Hepatocyte (in vitro differentiated cells): Measurements from ENCODE around the gene PPP2R5C. TPM values are rescaled to one million over a fixed set of nuclear protein-coding genes. Genes with fewer than 3 reads are reported as not detected.

ENCODE experiments used
- DNase-seq: peaks from one replicate; pipeline ENCODE4 v3.0.0-alpha.2; 2016; ENCODE audit warnings: low spot score
- H2AFZ ChIP-seq: fragments of 200-600 bp; sonication (generic); 2 replicates; pipeline ENCODE4 v1.6.0; 2016; ENCODE audit warnings: antibody characterized with exemption, mild to moderate bottlenecking
- H3K27ac ChIP-seq: fragments of 200-600 bp; sonication (generic); 2 replicates; pipeline ENCODE4 v1.5.1; 2016; ENCODE audit warnings: mild to moderate bottlenecking
- H3K27me3 ChIP-seq: fragments of 200-600 bp; sonication (generic); 2 replicates; pipeline ENCODE4 v1.6.1; 2016
- H3K36me3 ChIP-seq: fragments of 200-600 bp; sonication (generic); replicated peaks from 2 replicates; pipeline ENCODE4 v1.5.1; 2016; ENCODE audit warnings: low read depth; ENCODE audit not compliant: insufficient read depth
- H3K4me1 ChIP-seq: fragments of 200-600 bp; sonication (generic); 2 replicates; pipeline ENCODE4 v1.5.1; 2016; ENCODE audit warnings: mild to moderate bottlenecking, moderate library complexity; ENCODE audit not compliant: insufficient read depth
- H3K4me2 ChIP-seq: fragments of 200-600 bp; sonication (generic); 2 replicates; pipeline ENCODE4 v1.6.0; 2016
- H3K4me3 ChIP-seq: fragments of 200-600 bp; sonication (generic); 2 replicates; pipeline ENCODE4 v1.5.1; 2016; ENCODE audit warnings: mild to moderate bottlenecking
- H3K79me2 ChIP-seq: fragments of 200-600 bp; sonication (generic); 2 replicates; pipeline ENCODE4 v1.6.0; 2017; ENCODE audit warnings: mild to moderate bottlenecking
- H3K9me2 ChIP-seq: fragments of 200-600 bp; sonication (generic); replicated peaks from 2 replicates; pipeline ENCODE4 v1.6.0; 2017; ENCODE audit warnings: mild to moderate bottlenecking; ENCODE audit not compliant: insufficient read depth
- H3K9me3 ChIP-seq: fragments of 200-600 bp; sonication (generic); 2 replicates; pipeline ENCODE4 v1.5.1; 2016; ENCODE audit warnings: low read depth, mild to moderate bottlenecking
- H4K20me1 ChIP-seq: fragments of 200-600 bp; sonication (generic); 2 replicates; pipeline ENCODE4 v1.6.0; 2016; ENCODE audit warnings: mild to moderate bottlenecking; ENCODE audit not compliant: insufficient read depth, poor library complexity, severe bottlenecking
- CTCF ChIP-seq: fragments of 200-600 bp; sonication (generic); IDR thresholded peaks from 2 replicates; pipeline ENCODE4 v1.5.1; 2016; ENCODE audit warnings: antibody characterized with exemption, mild to moderate bottlenecking; ENCODE audit not compliant: poor library complexity
- EZH2 ChIP-seq: fragments of 200-600 bp; sonication (generic); IDR thresholded peaks from 2 replicates; pipeline ENCODE4 v1.6.1; 2016; ENCODE audit warnings: antibody characterized with exemption, mild to moderate bottlenecking, borderline replicate concordance
- EZH2phosphoT487 ChIP-seq: fragments of 200-600 bp; sonication (generic); IDR thresholded peaks from one replicate; pipeline ENCODE4 v1.6.1; 2018; ENCODE audit warnings: antibody characterized with exemption, mild to moderate bottlenecking, low read depth, moderate library complexity; ENCODE audit not compliant: unreplicated experiment, severe bottlenecking
- WGBS: methylation state at CpG from one replicate; pipeline ENCODE4 v1.1.6; 2016; ENCODE audit warnings: low lambda C conversion rate; ENCODE audit errors: missing lambda C conversion rate; 5-methylcytosine and 5-hydroxymethylcytosine counted together
- polyA plus RNA-seq: library from polyadenylated mRNA; unstranded; fragments of >200 nt; fragmentation: Nextera tagmentation; extraction: Ambion mirVana; gene quantifications from 2 replicates; pipeline ENCODE4 v1.2.1, GENCODE V29; 2016
- total RNA-seq: library from RNA; depleted of rRNA; stranded (reverse); fragments of >200 nt; gene quantifications from 2 replicates; pipeline ENCODE4 v1.2.3, GENCODE V29; 2014

PPP2R5C gene
- total and polyA plus RNA-seq, 2 experiments from 2014 or later, result 47.4 to 78.0 TPM

GRCh38 chr14:101849125-101849524, 87.6 kb downstream of the PPP2R5C start:
- Histone ChIP-seq H4K20me1 (peaks cover 55% of the 10 kb centered on the region), H2AFZ (no peak overlapping the region), H3K9me2 (no peaks in the 10 kb centered on the region), H3K27me3 (no peaks in the 10 kb centered on the region), H3K27ac (no peak overlapping the region), H3K9me3 (no peaks in the 10 kb centered on the region), H3K4me1 (no peaks in the 10 kb centered on the region), H3K36me3 (no peaks in the 10 kb centered on the region), H3K4me3 (no peak overlapping the region), H3K79me2 (peaks cover 93% of the 10 kb centered on the region), H3K4me2 (no peak overlapping the region)
- WGBS, result 72% methylated on average over 10 of the region's 10 CpGs
- TF ChIP-seq EZH2 (no peak), CTCF (no peak), EZH2phosphoT487 (no peak)
- no peak for DNase-seq

- no peak overlapping the region for H2AFZ ChIP-seq
- H3K36me3 ChIP-seq, result no peaks in the 10 kb centered on the region
- H3K79me2 ChIP-seq, result peaks cover 93% of the 10 kb centered on the region
- no peaks in the 10 kb centered on the region for H3K4me1 ChIP-seq
- WGBS, result 52% methylated on average over 3 of the region's 3 CpGs
- no peak overlapping the region for H3K4me3 ChIP-seq
- peaks cover 54% of the 10 kb centered on the region for H4K20me1 ChIP-seq
- DNase-seq, result no peak
- no peaks in the 10 kb centered on the region for H3K9me2 ChIP-seq
- no peaks in the 10 kb centered on the region for H3K9me3 ChIP-seq
- no peaks in the 10 kb centered on the region for H3K27me3 ChIP-seq
- no peak for TF ChIP-seq EZH2
- TF ChIP-seq CTCF, result no peak
- TF ChIP-seq EZH2phosphoT487, result no peak
- H3K4me2 ChIP-seq, result no peak overlapping the region
- H3K27ac ChIP-seq, result no peak overlapping the region
These were observed 88.1 kb downstream of the PPP2R5C start for GRCh38 chr14:101849640-101850039.

- Histone ChIP-seq H4K20me1 (peaks cover 67% of the 10 kb centered on the region), H2AFZ (no peak overlapping the region), H3K9me3 (no peaks in the 10 kb centered on the region), H3K4me3 (no peak overlapping the region), H3K27ac (no peak overlapping the region), H3K79me2 (peaks cover 91% of the 10 kb centered on the region), H3K36me3 (no peaks in the 10 kb centered on the region), H3K27me3 (no peaks in the 10 kb centered on the region), H3K4me1 (no peaks in the 10 kb centered on the region), H3K4me2 (no peak overlapping the region), H3K9me2 (no peaks in the 10 kb centered on the region)
- 97% methylated on average over 3 of the region's 3 CpGs for WGBS
- no peak for TF ChIP-seq CTCF
- TF ChIP-seq EZH2phosphoT487, result no peak
- TF ChIP-seq EZH2, result no peak
- no peak for DNase-seq
These were observed 89.7 kb downstream of the PPP2R5C start for GRCh38 chr14:101851183-101851582.
